Measurements from ENCODE around the gene ZNF12. TPM values are rescaled to one million over a fixed set of nuclear protein-coding genes. Genes with fewer than 3 reads are reported as not detected.

The ZNF12 gene
- total and polyA plus RNA-seq, 2 of the 8 experiments (the other 6 are each of a cell fraction or from before 2014, with no cell fraction given), result 6.7 to 16.2 TPM

DNA sequence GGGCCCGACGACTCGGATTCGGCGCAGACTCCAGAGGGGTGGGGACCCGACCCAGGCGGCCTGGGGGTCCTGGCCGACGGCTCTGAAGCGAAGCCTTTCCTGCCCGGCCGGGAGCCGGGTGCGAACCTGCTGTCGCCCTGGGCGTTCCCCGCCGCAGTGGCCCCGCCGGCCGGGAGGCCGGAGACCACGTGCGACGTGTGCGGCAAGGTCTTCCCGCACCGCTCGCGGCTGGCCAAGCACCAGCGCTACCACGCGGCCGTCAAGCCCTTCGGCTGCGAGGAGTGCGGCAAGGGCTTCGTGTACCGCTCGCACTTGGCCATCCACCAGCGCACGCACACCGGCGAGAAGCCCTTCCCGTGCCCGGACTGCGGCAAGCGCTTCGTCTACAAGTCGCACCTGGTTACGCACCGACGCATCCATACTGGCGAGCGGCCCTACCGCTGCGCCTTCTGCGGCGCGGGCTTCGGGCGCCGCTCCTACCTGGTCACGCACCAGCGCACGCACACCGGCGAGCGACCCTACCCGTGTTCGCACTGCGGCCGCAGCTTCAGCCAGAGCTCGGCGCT lies 54.2 kb downstream of the ZNF12 start:
- no peak overlapping the region for H3K27ac ChIP-seq (ENCODE audit: low read depth, low read length)
- FAIRE-seq (no peak), DNase-seq (ENCODE audit: low read depth in 1 of 2, low spot score in 2 of 2) (no peak)
- H4K20me1 ChIP-seq (replicated peaks in 1 of 2; ENCODE audit: control insufficient read depth in 1 of 2, insufficient read depth in 2 of 2, low read length in 2 of 2), result peaks cover 0 to 3% of the 10 kb centered on the region in 2 experiments
- no peak overlapping the region for H3K4me3 ChIP-seq (ENCODE audit: extremely low read depth in 1 of 4, insufficient read depth in 2 of 4, low read depth in 3 of 4, low read length in 4 of 4)
- no peaks in the 10 kb centered on the region for H3K27me3 ChIP-seq (replicated peaks in 1 of 4; ENCODE audit: control insufficient read depth in 3 of 4, extremely low read depth in 1 of 4, insufficient read depth in 3 of 4, low read length in 3 of 4)
- no peak overlapping the region for H3K23ac ChIP-seq (ENCODE audit: insufficient read length)
- H3K9ac ChIP-seq (replicated peaks in 1 of 4; ENCODE audit: extremely low read depth in 1 of 4, low read depth in 3 of 4, low read length in 3 of 4), result no peak overlapping the region
- peaks cover 0 to 30% (median 2%) of the 10 kb centered on the region in 4 experiments; a peak in 3 of 8 replicates for H3K36me3 ChIP-seq (ENCODE audit: control insufficient read depth in 2 of 4, insufficient read depth in 4 of 4, low read length in 3 of 4)
- H3K23me2 ChIP-seq (ENCODE audit: low read depth, low read length), result no peaks in the 10 kb centered on the region
- no peak overlapping the region for H4K91ac ChIP-seq (replicated peaks; ENCODE audit: insufficient read length, low read length)
- no peak overlapping the region for H4K5ac ChIP-seq (ENCODE audit: insufficient read length, low read depth, low read length)
- no peak overlapping the region for H3K4me2 ChIP-seq (ENCODE audit: insufficient read depth in 1 of 2, low read depth in 2 of 2, low read length in 2 of 2)
- no peak overlapping the region for H3K18ac ChIP-seq (ENCODE audit: extremely low read depth, low read length)
- no peak overlapping the region for H2BK20ac ChIP-seq (ENCODE audit: low read length)
- no peaks in the 10 kb centered on the region; the same call in 1 of the 2 replicates for H3K79me1 ChIP-seq (ENCODE audit: low read depth, low read length)
- H2BK5ac ChIP-seq (ENCODE audit: low read depth, low read length), result no peak overlapping the region
- ChIA-PET CTCF (ENCODE audit: partially characterized antibody) (no interaction called here), POLR2A (ENCODE audit: partially characterized antibody) (interaction anchor here (0.8 kb wide), 1 partner anchor 55 kb away, joined by 3 read pairs; no protein-coding TSS in a partner anchor)
- no peak overlapping the region for H2AK5ac ChIP-seq (ENCODE audit: low read depth, low read length)
- H2AFZ ChIP-seq (ENCODE audit: low read length), result no peak overlapping the region
- no peak overlapping the region for H2BK120ac ChIP-seq (replicated peaks; ENCODE audit: low read depth, low read length)
- H3K79me2 ChIP-seq (ENCODE audit: control insufficient read depth in 1 of 2, insufficient read depth in 2 of 2, low read length in 2 of 2), result no peaks in the 10 kb centered on the region
- no peak for TF ChIP-seq KDM4A (IDR thresholded peaks at IDR 0.05; ENCODE audit: low read depth, low read length, severe bottlenecking)
- no peak for TF ChIP-seq BRCA1 (IDR thresholded peaks at IDR 0.05; ENCODE audit: low read depth, low read length)
- no peak for TF ChIP-seq RFX5 (IDR thresholded peaks at IDR 0.05; ENCODE audit: borderline replicate concordance, low read depth, low read length)
- no peak for TF ChIP-seq CHD1 (IDR thresholded peaks at IDR 0.05; ENCODE audit: low read depth, low read length)
- TF ChIP-seq NRF1 (IDR thresholded peaks at IDR 0.05; ENCODE audit: low read depth, low read length), result no peak
- no peak for TF ChIP-seq TAF1 (IDR thresholded peaks at IDR 0.05; ENCODE audit: low read depth, low read length)
- TF ChIP-seq TAF7 (optimal IDR thresholded peaks at IDR 0.05; ENCODE audit: borderline replicate concordance, low read depth, low read length), result no peak
- no peak for TF ChIP-seq JUND (IDR thresholded peaks at IDR 0.05; ENCODE audit: low read length)
- TF ChIP-seq POLR2A (IDR thresholded peaks at IDR 0.05; ENCODE audit: control extremely low read depth in 1 of 2, low read depth in 2 of 2, low read length in 2 of 2), result no peak
- no peak for TF ChIP-seq JUN (IDR thresholded peaks at IDR 0.05; ENCODE audit: low read depth, low read length)
- TF ChIP-seq SIN3A (conservative IDR thresholded peaks at IDR 0.05 in 1 of 2, IDR thresholded peaks at IDR 0.05 in 1 of 2; ENCODE audit: low read depth in 1 of 2, low read length in 2 of 2), result no peak
- TF ChIP-seq SP2 (IDR thresholded peaks at IDR 0.05; ENCODE audit: low read length), result no peak
- H2BK15ac ChIP-seq (ENCODE audit: low read length), result no peak overlapping the region
- 95% methylated on average over 60 of the region's 75 CpGs; no CpG with 5 or more reads in 1 of the 2 experiments for WGBS, 2 experiments (ENCODE audit: extremely low coverage in 1 of 2, insufficient coverage in 1 of 2, insufficient read length in 1 of 2, insufficient replicate concordance in 2 of 2, low coverage in 1 of 2, low lambda C conversion rate in 2 of 2, missing lambda C conversion rate in 1 of 2)
- H3K14ac ChIP-seq (ENCODE audit: insufficient read length), result no peak overlapping the region
- H4K8ac ChIP-seq (ENCODE audit: extremely low read depth, insufficient read depth, low read length), result no peak overlapping the region
- H3K4ac ChIP-seq (replicated peaks; ENCODE audit: insufficient read length, low read depth, low read length), result no peak overlapping the region
- no peaks in the 10 kb centered on the region for H3K4me1 ChIP-seq (replicated peaks in 1 of 4; ENCODE audit: control insufficient read depth in 3 of 4, insufficient read depth in 4 of 4, low read length in 3 of 4)
- H3K56ac ChIP-seq (replicated peaks; ENCODE audit: insufficient read length, low read depth, low read length), result no peak overlapping the region
- no peak overlapping the region for H2BK12ac ChIP-seq (ENCODE audit: low read depth, low read length)
- no peaks in the 10 kb centered on the region; a peak in 1 of 4 replicates for H3K9me3 ChIP-seq (ENCODE audit: insufficient read depth in 2 of 2, low read depth in 1 of 2, low read length in 1 of 2)

Data from H1 (cell line).